BLaER1 (cell line): ENCODE data around the gene CYP4V2.

Experiments used
- H3K27ac ChIP-seq: shearing (Covaris generic); formaldehyde crosslinking; 2 replicates; pipeline ENCODE4 v1.8.1; 2022
- H3K27me3 ChIP-seq: shearing (Covaris generic); formaldehyde crosslinking; 2 replicates; pipeline ENCODE4 v1.8.1; 2022
- H3K36me3 ChIP-seq: shearing (Covaris generic); formaldehyde crosslinking; 2 replicates; pipeline ENCODE4 v1.8.1; 2022
- H3K4me1 ChIP-seq: shearing (Covaris generic); formaldehyde crosslinking; 2 replicates; pipeline ENCODE4 v1.8.1; 2022
- H3K4me2 ChIP-seq: shearing (Covaris generic); formaldehyde crosslinking; 2 replicates; pipeline ENCODE4 v1.8.1; 2022
- H3K4me3 ChIP-seq: shearing (Covaris generic); formaldehyde crosslinking; 2 replicates; pipeline ENCODE4 v1.8.1; 2022
- H3K9ac ChIP-seq: shearing (Covaris generic); formaldehyde crosslinking; 2 replicates; pipeline ENCODE4 v1.8.1; 2022
- H3K9me3 ChIP-seq: shearing (Covaris generic); formaldehyde crosslinking; 2 replicates; pipeline ENCODE4 v1.8.1; 2022
- H4K20me1 ChIP-seq: shearing (Covaris generic); formaldehyde crosslinking; 2 replicates; pipeline ENCODE4 v1.8.1; 2022
- Cebpa-rat ChIP-seq: shearing (Covaris generic); IDR thresholded peaks from 2 replicates; pipeline ENCODE4 v1.8.1; 2022

The CYP4V2 gene

GRCh38 chr4:186188107-186188506 lies 3.3 kb upstream of the CYP4V2 start:
- Histone ChIP-seq H3K4me1 (peaks cover 28% of the 10 kb centered on the region), H4K20me1 (no peaks in the 10 kb centered on the region), H3K27ac (no peak overlapping the region), H3K36me3 (no peaks in the 10 kb centered on the region), H3K9me3 (no peaks in the 10 kb centered on the region), H3K9ac (no peak overlapping the region), H3K27me3 (no peaks in the 10 kb centered on the region), H3K4me3 (no peak overlapping the region), H3K4me2 (no peak overlapping the region)
- no peak for TF ChIP-seq Cebpa-rat

DNA sequence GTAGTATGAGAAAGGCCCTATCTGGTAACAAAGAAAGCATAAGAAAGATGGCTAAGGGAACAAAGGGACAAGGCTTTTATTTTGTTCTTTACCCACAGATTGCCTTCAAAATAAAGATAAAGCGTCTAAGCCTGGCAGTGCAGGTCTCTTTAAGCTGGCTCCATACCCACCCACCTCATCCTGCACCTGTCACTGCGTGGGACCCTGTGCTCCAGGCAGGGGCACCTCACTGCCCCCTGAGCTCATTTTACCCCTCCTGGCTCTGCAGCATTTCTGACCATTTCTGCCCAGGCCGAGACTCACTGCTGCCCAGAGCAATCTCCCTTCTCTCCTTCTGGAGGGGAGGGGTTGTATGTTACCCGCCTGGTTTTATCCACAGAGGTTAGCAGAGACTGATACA lies 1.7 kb upstream of the CYP4V2 start:
- Histone ChIP-seq H3K9me3 (no peaks in the 10 kb centered on the region), H3K4me3 (peak overlapping the region; percentile 98), H3K4me1 (peaks cover 31% of the 10 kb centered on the region), H3K27ac (peak overlapping the region; percentile 96), H4K20me1 (no peaks in the 10 kb centered on the region), H3K27me3 (no peaks in the 10 kb centered on the region), H3K4me2 (peak overlapping the region; percentile 79), H3K36me3 (peaks cover 3% of the 10 kb centered on the region; the same call in 1 of the 2 replicates), H3K9ac (peak overlapping the region; percentile 95)
- TF ChIP-seq Cebpa-rat = no peak

GRCh38 chr4:186190581-186191199 lies 677 bp upstream of the CYP4V2 start:
- Histone ChIP-seq H3K27me3 (no peaks in the 10 kb centered on the region), H3K4me2 (peak overlapping the region; percentile 79), H3K9me3 (no peaks in the 10 kb centered on the region), H3K27ac (peak overlapping the region; percentile 96), H3K36me3 (peaks cover 11% of the 10 kb centered on the region), H4K20me1 (no peaks in the 10 kb centered on the region), H3K4me1 (peaks cover 31% of the 10 kb centered on the region), H3K9ac (peak overlapping the region; percentile 95), H3K4me3 (peak overlapping the region; percentile 98)
- no peak for TF ChIP-seq Cebpa-rat

DNA sequence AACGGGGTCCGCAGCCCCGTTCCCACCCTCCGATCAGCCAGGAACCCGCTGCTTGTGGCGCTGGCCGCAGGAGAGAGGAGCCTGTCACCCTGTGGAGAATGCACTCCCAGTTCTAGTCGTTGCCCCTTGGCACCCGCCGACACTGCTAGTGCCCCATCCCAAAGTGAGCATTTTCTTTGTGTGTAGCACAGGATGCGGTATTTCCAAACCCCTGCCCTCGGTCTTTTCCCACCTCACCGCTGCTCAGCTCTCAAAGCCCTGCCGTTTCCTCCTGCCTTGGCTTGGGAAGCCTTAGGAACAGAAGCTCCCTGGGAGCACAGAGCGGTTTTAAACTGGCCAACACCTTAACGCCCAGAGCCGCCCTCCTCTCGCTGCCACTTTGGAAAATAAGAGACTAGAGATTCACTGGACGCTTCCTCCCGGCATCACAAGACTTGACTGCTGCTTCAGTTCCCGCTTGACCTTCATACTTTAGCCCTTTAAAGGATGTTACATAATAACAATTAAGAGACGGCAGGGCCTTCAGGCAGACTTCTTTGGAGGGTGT lies 772 bp downstream of the CYP4V2 start:
- Histone ChIP-seq H3K9ac (peak overlapping the region; percentile 95), H4K20me1 (no peaks in the 10 kb centered on the region)

DNA sequence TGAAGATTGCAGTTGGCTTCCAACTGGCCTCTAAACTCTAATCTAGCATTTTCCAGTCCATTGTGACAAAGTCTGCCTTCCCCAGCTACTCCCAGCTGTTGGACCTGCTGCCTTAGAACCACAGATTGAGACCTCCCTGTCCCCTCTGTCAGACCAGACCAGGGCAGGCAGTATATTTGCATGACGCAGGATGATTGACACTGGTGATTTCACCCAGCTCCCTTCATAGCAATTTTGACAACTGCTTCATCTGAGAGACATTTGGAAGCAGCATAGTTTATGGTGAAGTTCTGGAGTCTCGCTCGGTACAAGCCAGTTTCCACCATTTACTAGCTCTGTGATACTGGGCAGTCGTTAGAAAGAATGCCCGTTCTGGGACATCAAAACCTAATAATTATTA lies 2.5 kb downstream of the CYP4V2 start:
- Histone ChIP-seq H3K4me2 (no peak overlapping the region), H3K9ac (no peak overlapping the region), H3K27ac (no peak overlapping the region), H3K4me1 (peaks cover 28% of the 10 kb centered on the region), H3K36me3 (peaks cover 31% of the 10 kb centered on the region), H3K9me3 (no peaks in the 10 kb centered on the region), H3K4me3 (no peak overlapping the region), H3K27me3 (no peaks in the 10 kb centered on the region), H4K20me1 (no peaks in the 10 kb centered on the region)
- no peak for TF ChIP-seq Cebpa-rat

More for the DNA sequence above, 772 bp downstream of the CYP4V2 start:
- peaks cover 21% of the 10 kb centered on the region for H3K36me3 ChIP-seq
- no peaks in the 10 kb centered on the region for H3K27me3 ChIP-seq
- H3K9me3 ChIP-seq = no peaks in the 10 kb centered on the region
- H3K4me1 ChIP-seq = peaks cover 31% of the 10 kb centered on the region
- TF ChIP-seq Cebpa-rat = no peak
- H3K27ac ChIP-seq = peak overlapping the region; percentile 96
- H3K4me3 ChIP-seq = peak overlapping the region; percentile 98
- H3K4me2 ChIP-seq = peak overlapping the region; percentile 79

DNA sequence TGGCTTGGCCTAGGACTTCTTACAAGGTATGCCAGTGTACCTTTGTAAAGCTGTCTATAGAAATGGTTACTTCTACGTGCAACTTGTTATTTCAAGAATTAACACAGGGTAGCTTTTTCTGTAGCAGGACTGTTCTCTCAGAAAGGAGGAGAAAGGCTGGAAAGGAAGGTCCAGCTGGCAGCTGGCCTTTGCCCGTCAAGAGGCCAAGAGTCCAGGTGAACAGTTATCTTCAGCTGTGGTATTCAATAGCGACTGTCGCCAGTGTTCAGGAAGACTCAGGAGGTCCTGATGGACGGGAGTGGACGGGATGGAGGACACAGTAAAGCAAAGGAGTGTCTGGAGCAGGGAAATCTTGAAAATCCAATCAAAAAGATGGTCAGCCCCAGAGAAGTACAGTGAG lies 4.7 kb downstream of the CYP4V2 start:
- H3K27me3 ChIP-seq = no peaks in the 10 kb centered on the region
- no peak for TF ChIP-seq Cebpa-rat
- H3K27ac ChIP-seq = no peak overlapping the region
- H3K4me1 ChIP-seq = peaks cover 15% of the 10 kb centered on the region
- H3K9ac ChIP-seq = no peak overlapping the region
- H4K20me1 ChIP-seq = no peaks in the 10 kb centered on the region
- no peak overlapping the region for H3K4me2 ChIP-seq
- no peaks in the 10 kb centered on the region for H3K9me3 ChIP-seq
- H3K4me3 ChIP-seq = no peak overlapping the region
- peaks cover 32% of the 10 kb centered on the region for H3K36me3 ChIP-seq

- TF ChIP-seq Cebpa-rat = no peak
- Histone ChIP-seq H3K9me3 (no peaks in the 10 kb centered on the region), H3K9ac (no peak overlapping the region), H3K27me3 (no peaks in the 10 kb centered on the region), H4K20me1 (no peaks in the 10 kb centered on the region), H3K27ac (no peak overlapping the region), H3K4me2 (no peak overlapping the region), H3K4me3 (no peak overlapping the region), H3K36me3 (peaks cover 23% of the 10 kb centered on the region), H3K4me1 (peaks cover 21% of the 10 kb centered on the region)
These were observed 9.1 kb downstream of the CYP4V2 start for GRCh38 chr4:186200516-186200915.

GRCh38 chr4:186201010-186201409 lies 9.6 kb downstream of the CYP4V2 start:
- peaks cover 24% of the 10 kb centered on the region for H3K4me1 ChIP-seq
- H3K27ac ChIP-seq = no peak overlapping the region
- no peak overlapping the region for H3K4me2 ChIP-seq
- no peaks in the 10 kb centered on the region for H3K9me3 ChIP-seq
- H3K27me3 ChIP-seq = no peaks in the 10 kb centered on the region
- H3K4me3 ChIP-seq = no peak overlapping the region
- no peak for TF ChIP-seq Cebpa-rat
- no peak overlapping the region for H3K9ac ChIP-seq
- H3K36me3 ChIP-seq = peaks cover 18% of the 10 kb centered on the region
- H4K20me1 ChIP-seq = no peaks in the 10 kb centered on the region

GRCh38 chr4:186201535-186202230 lies 10.3 kb downstream of the CYP4V2 start:
- H4K20me1 ChIP-seq = no peaks in the 10 kb centered on the region
- no peaks in the 10 kb centered on the region for H3K27me3 ChIP-seq
- no peak overlapping the region for H3K9ac ChIP-seq
- no peak for TF ChIP-seq Cebpa-rat
- no peak overlapping the region for H3K27ac ChIP-seq
- no peak overlapping the region for H3K4me2 ChIP-seq
- no peak overlapping the region for H3K4me3 ChIP-seq
- peaks cover 14% of the 10 kb centered on the region for H3K36me3 ChIP-seq
- H3K4me1 ChIP-seq = peaks cover 24% of the 10 kb centered on the region
- no peaks in the 10 kb centered on the region for H3K9me3 ChIP-seq

- H3K4me2 ChIP-seq = no peak overlapping the region
- no peaks in the 10 kb centered on the region for H3K27me3 ChIP-seq
- no peak overlapping the region for H3K27ac ChIP-seq
- peaks cover 7% of the 10 kb centered on the region; the same call in 1 of the 2 replicates for H3K36me3 ChIP-seq
- no peak overlapping the region for H3K9ac ChIP-seq
- H3K4me3 ChIP-seq = no peak overlapping the region
- H4K20me1 ChIP-seq = no peaks in the 10 kb centered on the region
- H3K9me3 ChIP-seq = 0 out of 2 replicates have a peak, but pooled peaks cover 1% of the 10 kb centered on the region
- H3K4me1 ChIP-seq = peaks cover 24% of the 10 kb centered on the region
- no peak for TF ChIP-seq Cebpa-rat
These were observed 11.2 kb downstream of the CYP4V2 start for GRCh38 chr4:186202490-186203140.
